ENCODE results near the gene PDE2A. TPM values are rescaled to one million over a fixed set of nuclear protein-coding genes. Genes with fewer than 3 reads are reported as not detected.

The PDE2A gene
- total and polyA plus RNA-seq, 2 donors (not counting 3 experiments of a cell fraction or from before 2014, with no cell fraction given) = 14.8 to 16.8 TPM

DNA sequence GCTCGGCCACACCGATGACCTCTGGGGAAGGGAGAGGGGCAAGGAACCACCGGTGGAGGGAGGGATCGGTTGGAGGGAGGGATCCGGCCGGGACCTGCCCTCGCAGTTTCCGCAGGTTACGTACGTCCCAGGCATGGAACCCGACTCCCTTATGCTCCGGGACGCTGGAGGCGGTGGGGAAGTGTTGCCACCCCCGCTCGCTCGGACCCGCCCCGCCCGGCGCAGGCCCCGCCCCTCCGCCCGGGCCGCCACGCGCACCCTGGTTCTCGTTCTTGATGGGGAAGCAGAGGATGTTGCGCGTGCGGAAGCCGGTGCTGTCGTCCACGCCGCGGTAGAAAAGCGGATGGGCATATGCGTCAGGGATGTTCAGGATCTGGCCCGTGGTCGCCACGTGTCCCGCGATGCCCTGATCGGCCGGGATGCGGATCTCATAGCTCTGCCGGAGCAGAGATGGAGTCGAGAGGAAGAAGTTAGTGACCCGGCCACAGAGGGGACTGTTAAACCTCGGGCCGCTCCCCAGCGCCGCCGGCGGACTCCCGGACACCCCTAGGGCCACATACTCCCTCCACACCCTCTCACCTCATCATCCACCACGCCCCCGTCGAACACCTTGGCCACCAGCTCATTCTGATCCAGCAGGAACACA, 89.8 kb downstream of the PDE2A start:
- Histone ChIP-seq H3K27me3 (ENCODE audit: control insufficient read depth in 2 of 2, insufficient read depth in 2 of 2, low read length in 2 of 2) (no peaks in the 10 kb centered on the region), H3K36me3 (ENCODE audit: control insufficient read depth in 2 of 2, extremely low read depth in 1 of 2, insufficient read depth in 2 of 2, low read length in 2 of 2) (no peaks in the 10 kb centered on the region), H3K9me1 (replicated peaks; ENCODE audit: control insufficient read depth, extremely low read depth, insufficient read depth, low read length) (no peaks in the 10 kb centered on the region), H3K9ac (replicated peaks; ENCODE audit: extremely low read depth, insufficient read depth, low read length) (no peak overlapping the region), H3K79me2 (ENCODE audit: control insufficient read depth, insufficient read depth, low read length) (no peaks in the 10 kb centered on the region), H3K4me3 (replicated peaks in 1 of 3; ENCODE audit: insufficient read depth in 1 of 3, low read depth in 1 of 3, low read length in 3 of 3) (no peak overlapping the region), H3K9me3 (replicated peaks; ENCODE audit: control insufficient read depth, insufficient read depth, low read length) (no peaks in the 10 kb centered on the region), H3K27ac (ENCODE audit: insufficient read depth, low read depth, low read length) (no peak overlapping the region), H2AFZ (ENCODE audit: low read depth, low read length) (no peak overlapping the region), H3K4me1 (ENCODE audit: control insufficient read depth, extremely low read depth, insufficient read depth, low read length) (no peaks in the 10 kb centered on the region), H4K20me1 (replicated peaks; ENCODE audit: control insufficient read depth, extremely low read depth, insufficient read depth, low read length) (no peaks in the 10 kb centered on the region), H3K4me2 (ENCODE audit: insufficient read depth, low read length) (no peak overlapping the region)
- TF ChIP-seq, protein P1, sequence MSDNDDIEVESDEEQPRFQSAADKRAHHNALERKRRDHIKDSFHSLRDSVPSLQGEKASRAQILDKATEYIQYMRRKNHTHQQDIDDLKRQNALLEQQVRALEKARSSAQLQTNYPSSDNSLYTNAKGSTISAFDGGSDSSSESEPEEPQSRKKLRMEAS (IDR thresholded peaks at IDR 0.05; ENCODE audit: insufficient read depth, insufficient read length) = no peak
- no peak for TF ChIP-seq JUN (IDR thresholded peaks at IDR 0.05; ENCODE audit: borderline replicate concordance, insufficient read depth, insufficient read length, low read depth)
- TF ChIP-seq, protein P2, sequence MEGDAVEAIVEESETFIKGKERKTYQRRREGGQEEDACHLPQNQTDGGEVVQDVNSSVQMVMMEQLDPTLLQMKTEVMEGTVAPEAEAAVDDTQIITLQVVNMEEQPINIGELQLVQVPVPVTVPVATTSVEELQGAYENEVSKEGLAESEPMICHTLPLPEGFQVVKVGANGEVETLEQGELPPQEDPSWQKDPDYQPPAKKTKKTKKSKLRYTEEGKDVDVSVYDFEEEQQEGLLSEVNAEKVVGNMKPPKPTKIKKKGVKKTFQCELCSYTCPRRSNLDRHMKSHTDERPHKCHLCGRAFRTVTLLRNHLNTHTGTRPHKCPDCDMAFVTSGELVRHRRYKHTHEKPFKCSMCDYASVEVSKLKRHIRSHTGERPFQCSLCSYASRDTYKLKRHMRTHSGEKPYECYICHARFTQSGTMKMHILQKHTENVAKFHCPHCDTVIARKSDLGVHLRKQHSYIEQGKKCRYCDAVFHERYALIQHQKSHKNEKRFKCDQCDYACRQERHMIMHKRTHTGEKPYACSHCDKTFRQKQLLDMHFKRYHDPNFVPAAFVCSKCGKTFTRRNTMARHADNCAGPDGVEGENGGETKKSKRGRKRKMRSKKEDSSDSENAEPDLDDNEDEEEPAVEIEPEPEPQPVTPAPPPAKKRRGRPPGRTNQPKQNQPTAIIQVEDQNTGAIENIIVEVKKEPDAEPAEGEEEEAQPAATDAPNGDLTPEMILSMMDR (IDR thresholded peaks at IDR 0.05; ENCODE audit: extremely low read depth in 1 of 2, insufficient read depth in 1 of 2, low read depth in 1 of 2, low read length in 2 of 2) = no peak
- TF ChIP-seq FOS (IDR thresholded peaks at IDR 0.05; ENCODE audit: borderline replicate concordance, insufficient read depth, low read length) = no peak
- no peak for TF ChIP-seq POLR2A (IDR thresholded peaks at IDR 0.05; ENCODE audit: low read depth, low read length)
- no peak for TF ChIP-seq MYC (IDR thresholded peaks at IDR 0.05; ENCODE audit: low read depth, low read length)
- no peak for TF ChIP-seq GATA2 (IDR thresholded peaks at IDR 0.05; ENCODE audit: insufficient read depth, insufficient read length, low read depth, low read length)
- TF ChIP-seq POLR2AphosphoS5 (IDR thresholded peaks at IDR 0.05; ENCODE audit: insufficient read depth, low read depth, low read length) = no peak
- no peak for TF ChIP-seq EZH2 (IDR thresholded peaks at IDR 0.05; ENCODE audit: borderline replicate concordance, low read depth, low read length, severe bottlenecking)
- DNase-seq (ENCODE audit: low read depth, low spot score) (no peak), FAIRE-seq (no peak)
- POLR2A ChIA-PET = no interaction called here
- CTCF ChIA-PET = interaction anchor here (9.2 to 10.6 kb wide), 2 partner anchors 60 to 96 kb away, joined by 106 to 339 read pairs; no protein-coding TSS in a partner anchor
- dilution Hi-C loops (cut with MboI; ENCODE audit: extremely low pct_ligation_motif_present, low sequenced_read_pairs) = no loop called here
- no TSS peak for BruUV-seq (replicated peaks)
- intact Hi-C loops (cut with micrococcal nuclease) = no loop called here

All from endothelial cell of umbilical vein (primary cell).